Mesenchymal stem cell (in vitro differentiated cells and primary cell): ENCODE data around the gene RNFT2.

ENCODE experiments used
- DNase-seq: peaks from one replicate; pipeline ENCODE4 v3.0.0-alpha.2; 2013
- H2AFZ ChIP-seq: one replicate; pipeline ENCODE4 v1.6.1; 2013; ENCODE audit warnings: low read depth, mild to moderate bottlenecking, control low read depth, inconsistent platforms, low read length, moderate library complexity
- H2AK5ac ChIP-seq: 2 replicates; pipeline ENCODE4 v1.6.1; 2013; ENCODE audit warnings: low read length, moderate library complexity, mild to moderate bottlenecking, inconsistent platforms; ENCODE audit not compliant: severe bottlenecking
- H2BK120ac ChIP-seq: one replicate; pipeline ENCODE4 v1.6.1; 2013; ENCODE audit warnings: low read depth, mild to moderate bottlenecking, inconsistent platforms, low read length, moderate library complexity
- H2BK12ac ChIP-seq, 2 experiments: one replicate each; pipeline ENCODE4 v1.6.1; 2013; ENCODE audit warnings: inconsistent platforms in 2 of 2, low read length in 2 of 2, mild to moderate bottlenecking in 2 of 2, moderate library complexity in 2 of 2, control low read depth in 1 of 2
- H2BK15ac ChIP-seq: one replicate; pipeline ENCODE4 v1.6.1; 2013; ENCODE audit warnings: mild to moderate bottlenecking, low read depth, inconsistent platforms; ENCODE audit not compliant: poor library complexity, severe bottlenecking
- H2BK5ac ChIP-seq: 2 replicates; pipeline ENCODE4 v1.6.1; 2013; ENCODE audit warnings: low read depth, mild to moderate bottlenecking, low read length, control low read depth, inconsistent platforms; ENCODE audit not compliant: poor library complexity, severe bottlenecking
- H3K14ac ChIP-seq, 2 experiments: one replicate each; pipeline ENCODE4 v1.6.1; 2013; ENCODE audit warnings: inconsistent platforms in 2 of 2, low read length in 2 of 2, control low read depth in 1 of 2, mild to moderate bottlenecking in 1 of 2, moderate library complexity in 1 of 2
- H3K18ac ChIP-seq, 2 experiments: one replicate each; pipeline ENCODE4 v1.6.1; 2013; ENCODE audit warnings: inconsistent platforms in 2 of 2, low read length in 2 of 2, control low read depth in 1 of 2, low read depth in 1 of 2, mild to moderate bottlenecking in 1 of 2
- H3K23ac ChIP-seq, 2 experiments: one replicate each; pipeline ENCODE4 v1.6.1; 2013; ENCODE audit warnings: inconsistent platforms in 2 of 2, low read length in 2 of 2, mild to moderate bottlenecking in 2 of 2, moderate library complexity in 2 of 2, control low read depth in 1 of 2
- H3K27ac ChIP-seq: 2 replicates; pipeline ENCODE4 v1.5.1; 2013; ENCODE audit warnings: mild to moderate bottlenecking, moderate library complexity, low read length, control low read depth, inconsistent platforms; ENCODE audit not compliant: poor library complexity, severe bottlenecking
- H3K27me3 ChIP-seq, 2 experiments: 2 replicates each; pipeline versions ENCODE4 v1.6.1 to v1.7.0; 2013; ENCODE audit warnings: low read length in 2 of 2, mild to moderate bottlenecking in 2 of 2, moderate library complexity in 2 of 2, control low read depth in 1 of 2, inconsistent platforms in 1 of 2; ENCODE audit not compliant: control insufficient read depth in 1 of 2, insufficient read depth in 1 of 2
- H3K36me3 ChIP-seq, 2 experiments: 2 replicates each; pipeline versions ENCODE4 v1.6.1 to v1.7.0; 2013; ENCODE audit warnings: low read length in 2 of 2, control low read depth in 1 of 2, inconsistent platforms in 1 of 2, low read depth in 1 of 2, mild to moderate bottlenecking in 1 of 2; ENCODE audit not compliant: insufficient read depth in 2 of 2, control insufficient read depth in 1 of 2
- H3K4ac ChIP-seq, 2 experiments: one replicate each; pipeline ENCODE4 v1.6.1; 2013; ENCODE audit warnings: inconsistent platforms in 2 of 2, low read length in 2 of 2, mild to moderate bottlenecking in 2 of 2, moderate library complexity in 2 of 2, control low read depth in 1 of 2, low read depth in 1 of 2
- H3K4me1 ChIP-seq: 2 replicates; pipeline ENCODE4 v1.6.1; 2013; ENCODE audit warnings: low read depth, low read length, control low read depth; ENCODE audit not compliant: control insufficient read depth, insufficient read depth
- H3K4me2 ChIP-seq: 2 replicates; pipeline ENCODE4 v1.6.1; 2013; ENCODE audit warnings: low read length, mild to moderate bottlenecking, inconsistent platforms; ENCODE audit not compliant: poor library complexity, severe bottlenecking
- H3K4me3 ChIP-seq, 2 experiments: 2 replicates each; pipeline versions ENCODE4 v1.5.1 to v1.7.0; 2013; ENCODE audit warnings: low read length in 2 of 2, mild to moderate bottlenecking in 2 of 2, control low read depth in 1 of 2, low read depth in 1 of 2; ENCODE audit not compliant: insufficient read depth in 1 of 2
- H3K79me1 ChIP-seq: replicated peaks from 2 replicates; pipeline ENCODE4 v1.6.1; 2013; ENCODE audit warnings: mild to moderate bottlenecking, control low read depth, low read length, inconsistent platforms; ENCODE audit not compliant: poor library complexity, severe bottlenecking
- H3K9ac ChIP-seq: 2 replicates; pipeline ENCODE4 v1.7.0; 2013; ENCODE audit warnings: mild to moderate bottlenecking, low read length, moderate library complexity
- H3K9me3 ChIP-seq: 2 replicates; pipeline ENCODE4 v1.7.0; 2013; ENCODE audit warnings: mild to moderate bottlenecking, low read length; ENCODE audit not compliant: control insufficient read depth
- H4K8ac ChIP-seq: one replicate; pipeline ENCODE4 v1.6.1; 2013; ENCODE audit warnings: inconsistent platforms, mild to moderate bottlenecking, low read length, moderate library complexity
- H4K91ac ChIP-seq: one replicate; pipeline ENCODE4 v1.6.1; 2013; ENCODE audit warnings: mild to moderate bottlenecking, low read length, inconsistent platforms
- WGBS: methylation state at CpG from one replicate; pipeline ENCODE4 v1.1.7; 2013; ENCODE audit warnings: mixed read lengths; 5-methylcytosine and 5-hydroxymethylcytosine counted together

RNFT2 gene

DNA sequence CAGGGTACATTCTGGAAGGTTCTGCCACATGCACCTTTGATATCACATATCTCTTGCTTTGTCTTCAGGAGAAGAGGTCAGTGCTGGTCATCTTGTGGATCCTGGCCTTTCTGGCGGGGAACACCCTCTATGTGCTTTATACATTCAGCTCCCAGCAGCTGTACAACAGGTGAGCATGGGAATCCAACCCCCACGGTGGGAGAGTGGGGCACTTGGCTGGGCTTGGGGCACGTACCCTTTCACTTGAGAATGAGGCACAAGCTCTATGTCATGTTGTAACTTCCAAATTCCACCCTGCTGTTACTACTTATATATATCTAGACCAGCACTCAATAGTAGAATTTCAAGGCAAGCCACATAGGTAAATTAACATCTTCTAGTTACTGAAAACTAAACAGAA lies 28.6 kb downstream of the RNFT2 start:
- Histone ChIP-seq H2BK12ac (no peak overlapping the region), H3K27ac (no peak overlapping the region), H3K4ac (no peak overlapping the region), H3K4me3 (no peak overlapping the region), H3K23ac (no peak overlapping the region), H3K4me1 (peaks cover 3% of the 10 kb centered on the region), H4K8ac (no peak overlapping the region), H3K14ac (no peak overlapping the region), H3K27me3 (no peaks in the 10 kb centered on the region), H3K36me3 (peaks cover 0 to under 1% of the 10 kb centered on the region in 2 experiments), H2BK15ac (no peak overlapping the region), H3K79me1 (no peaks in the 10 kb centered on the region), H4K91ac (no peak overlapping the region), H3K4me2 (no peak overlapping the region), H3K9ac (no peak overlapping the region), H2BK120ac (no peak overlapping the region), H3K9me3 (no peaks in the 10 kb centered on the region), H3K18ac (no peak overlapping the region), H2AFZ (no peak overlapping the region), H2BK5ac (no peak overlapping the region), H2AK5ac (no peak overlapping the region)
- no peak for DNase-seq
- WGBS: 94% methylated on average over 3 of the region's 3 CpGs

- no peak overlapping the region for H2BK5ac ChIP-seq
- no peak overlapping the region for H2BK120ac ChIP-seq
- no peak overlapping the region for H3K27ac ChIP-seq
- no peaks in the 10 kb centered on the region for H3K36me3 ChIP-seq
- H3K4me1 ChIP-seq: peaks cover 3% of the 10 kb centered on the region
- no peak overlapping the region for H3K9ac ChIP-seq
- H4K91ac ChIP-seq: no peak overlapping the region
- H3K79me1 ChIP-seq: no peaks in the 10 kb centered on the region
- no peak overlapping the region for H3K18ac ChIP-seq
- no peaks in the 10 kb centered on the region for H3K27me3 ChIP-seq
- no peak overlapping the region for H3K4me3 ChIP-seq
- no peak overlapping the region for H4K8ac ChIP-seq
- no peaks in the 10 kb centered on the region for H3K9me3 ChIP-seq
- WGBS: 69% methylated on average over 8 of the region's 8 CpGs
- no peak overlapping the region for H2BK15ac ChIP-seq
- H2BK12ac ChIP-seq: no peak overlapping the region
- H3K14ac ChIP-seq: no peak overlapping the region
- no peak overlapping the region for H3K4ac ChIP-seq
- H3K23ac ChIP-seq: no peak overlapping the region
- DNase-seq: no peak
- H2AK5ac ChIP-seq: no peak overlapping the region
- H2AFZ ChIP-seq: no peak overlapping the region
- no peak overlapping the region for H3K4me2 ChIP-seq
Observed at GRCh38 chr12:116771651-116772050, 33.5 kb downstream of the RNFT2 start.

GRCh38 chr12:116773276-116773731 lies 35.2 kb downstream of the RNFT2 start:
- H3K27ac ChIP-seq: no peak overlapping the region
- H2AFZ ChIP-seq: no peak overlapping the region
- H2AK5ac ChIP-seq: no peak overlapping the region
- no peak overlapping the region for H3K4me3 ChIP-seq
- no peak overlapping the region for H4K91ac ChIP-seq
- no peak overlapping the region for H3K23ac ChIP-seq
- H3K14ac ChIP-seq: no peak overlapping the region
- H3K27me3 ChIP-seq: no peaks in the 10 kb centered on the region
- no peak overlapping the region for H3K9ac ChIP-seq
- no peak overlapping the region for H2BK12ac ChIP-seq
- no peaks in the 10 kb centered on the region for H3K79me1 ChIP-seq
- no peak overlapping the region for H4K8ac ChIP-seq
- 98% methylated on average over 4 of the region's 4 CpGs for WGBS
- H3K9me3 ChIP-seq: no peaks in the 10 kb centered on the region
- DNase-seq: no peak
- no peaks in the 10 kb centered on the region for H3K36me3 ChIP-seq
- H3K4ac ChIP-seq: no peak overlapping the region
- no peak overlapping the region for H2BK5ac ChIP-seq
- H2BK15ac ChIP-seq: no peak overlapping the region
- no peak overlapping the region for H2BK120ac ChIP-seq
- H3K4me2 ChIP-seq: no peak overlapping the region
- no peak overlapping the region for H3K18ac ChIP-seq
- peaks cover 3% of the 10 kb centered on the region for H3K4me1 ChIP-seq

DNA sequence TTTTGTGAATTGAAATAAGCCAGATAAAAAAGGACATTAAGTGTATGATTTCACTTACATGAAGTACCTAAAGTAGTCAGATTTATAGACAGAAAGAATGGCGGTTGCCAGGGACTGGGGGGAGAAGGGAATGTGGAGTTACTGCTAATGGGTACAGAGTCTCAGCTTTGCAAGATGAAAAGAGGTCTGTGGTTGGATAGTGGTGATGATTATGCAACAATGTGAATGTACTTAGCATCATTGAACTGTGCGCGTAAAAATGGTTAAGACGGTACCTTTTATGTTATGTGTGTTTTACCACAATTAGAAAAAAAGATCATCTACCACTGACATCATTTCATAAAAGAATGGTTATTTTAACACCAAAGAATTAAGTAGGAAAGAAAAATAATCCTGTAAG lies 35.9 kb downstream of the RNFT2 start:
- H3K4me2 ChIP-seq: no peak overlapping the region
- no peak overlapping the region for H3K9ac ChIP-seq
- no peak overlapping the region for H2AK5ac ChIP-seq
- H2BK12ac ChIP-seq: no peak overlapping the region
- H2BK15ac ChIP-seq: no peak overlapping the region
- no peak overlapping the region for H3K18ac ChIP-seq
- no peak overlapping the region for H2BK120ac ChIP-seq
- H3K14ac ChIP-seq: no peak overlapping the region
- no peaks in the 10 kb centered on the region for H3K9me3 ChIP-seq
- no peak overlapping the region for H3K4ac ChIP-seq
- H3K27ac ChIP-seq: no peak overlapping the region
- no peaks in the 10 kb centered on the region for H3K36me3 ChIP-seq
- no peak overlapping the region for H2BK5ac ChIP-seq
- DNase-seq: no peak
- no peak overlapping the region for H3K4me3 ChIP-seq
- H3K79me1 ChIP-seq: no peaks in the 10 kb centered on the region
- no peaks in the 10 kb centered on the region for H3K27me3 ChIP-seq
- H3K23ac ChIP-seq: no peak overlapping the region
- WGBS: 100% methylated on average over 1 of the region's 4 CpGs
- H4K91ac ChIP-seq: no peak overlapping the region
- no peak overlapping the region for H4K8ac ChIP-seq
- H3K4me1 ChIP-seq: peaks cover 3% of the 10 kb centered on the region
- no peak overlapping the region for H2AFZ ChIP-seq
